GM19438 (cell line): ENCODE data around the gene SLC7A6OS.

Source experiments
- ATAC-seq: cut with Tn5 transposase; IDR thresholded peaks from one replicate; pipeline ENCODE4 v1.9.1; 2021; ENCODE audit warnings: low read depth; ENCODE audit not compliant: unreplicated experiment

The SLC7A6OS gene

DNA sequence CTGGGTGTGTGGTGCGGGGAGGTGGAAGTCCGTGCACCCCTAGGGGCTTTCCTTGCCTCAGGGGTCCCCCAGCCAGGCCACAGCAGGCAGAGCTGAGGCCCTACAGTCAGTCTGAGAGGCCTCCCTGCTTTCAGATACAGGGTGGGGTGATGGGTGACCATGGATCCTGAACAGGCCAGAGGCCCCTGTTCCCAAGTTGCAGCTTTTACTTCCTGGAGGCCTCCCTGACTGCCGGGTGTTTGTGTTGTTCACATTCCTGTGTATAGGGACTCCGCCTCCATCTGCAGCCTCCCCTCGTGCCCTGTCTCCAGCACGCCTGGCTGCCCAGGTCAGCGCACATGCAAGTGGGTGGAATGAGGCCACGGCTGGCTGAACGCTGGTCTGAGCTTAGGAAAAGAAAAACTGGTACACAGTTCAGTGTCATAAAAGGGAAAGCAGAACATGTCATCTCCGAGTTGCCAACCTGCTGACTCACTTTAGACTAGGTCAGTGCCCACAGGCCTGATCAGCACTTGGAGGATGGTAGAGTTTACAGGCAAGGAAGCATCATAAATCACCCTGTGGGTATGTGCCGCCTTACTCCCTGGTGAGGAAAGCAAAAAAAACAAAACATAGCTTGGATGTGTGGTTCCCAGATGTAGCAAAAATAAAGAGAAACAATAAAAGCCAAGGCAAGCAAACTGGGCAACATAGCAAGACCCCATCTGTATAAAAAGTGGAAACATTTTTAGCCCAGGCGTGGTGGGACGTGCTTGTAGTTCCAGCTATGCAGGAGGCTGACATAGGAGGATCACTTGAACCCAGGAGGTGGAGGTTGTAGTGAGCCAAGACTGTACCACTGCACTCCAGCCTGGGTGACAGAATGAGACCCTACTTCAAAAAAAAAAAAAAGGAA, 52.6 kb downstream of the SLC7A6OS start:
- ATAC-seq, result peak; percentile 27

- peak; percentile 73 for ATAC-seq
Observed at GRCh38 chr16:68257251-68257905, 53.4 kb downstream of the SLC7A6OS start.

DNA sequence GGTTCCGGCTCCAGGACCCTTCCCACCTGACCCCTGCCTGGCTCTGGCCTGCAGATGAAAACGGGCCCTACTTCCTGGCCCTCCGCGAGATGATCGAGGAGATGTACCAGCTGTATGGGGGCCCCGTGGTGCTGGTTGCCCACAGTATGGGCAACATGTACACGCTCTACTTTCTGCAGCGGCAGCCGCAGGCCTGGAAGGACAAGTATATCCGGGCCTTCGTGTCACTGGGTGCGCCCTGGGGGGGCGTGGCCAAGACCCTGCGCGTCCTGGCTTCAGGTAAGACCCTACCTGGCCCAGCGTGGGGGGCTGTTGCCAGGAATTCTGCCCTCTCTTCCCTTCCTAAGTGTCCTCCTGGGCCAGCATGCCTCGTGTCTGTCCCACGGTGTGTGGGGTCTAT, 55.0 kb downstream of the SLC7A6OS start:
- ATAC-seq, result no peak

DNA sequence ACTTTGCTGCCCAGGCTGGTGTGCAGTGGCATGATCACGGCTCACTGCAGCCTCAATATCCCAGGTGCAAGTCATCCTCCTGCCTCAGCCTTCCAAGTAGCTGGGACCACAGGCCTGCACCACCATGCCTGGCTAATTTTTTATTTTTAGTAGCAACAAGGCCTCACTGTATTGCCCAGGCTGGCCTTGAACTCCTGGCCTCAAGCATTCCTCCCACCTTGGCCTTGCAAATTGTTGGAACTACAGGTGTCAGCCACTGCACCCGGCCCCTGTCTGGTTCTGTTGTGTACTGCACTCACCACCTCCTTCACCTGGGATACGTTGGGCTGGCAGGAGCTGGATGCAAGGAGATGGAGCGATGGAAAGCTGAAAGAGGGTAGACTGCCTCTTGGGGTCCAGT, 57.0 kb downstream of the SLC7A6OS start:
- no peak for ATAC-seq

GRCh38 chr16:68252383-68252782, 58.4 kb downstream of the SLC7A6OS start:
- no peak for ATAC-seq

DNA sequence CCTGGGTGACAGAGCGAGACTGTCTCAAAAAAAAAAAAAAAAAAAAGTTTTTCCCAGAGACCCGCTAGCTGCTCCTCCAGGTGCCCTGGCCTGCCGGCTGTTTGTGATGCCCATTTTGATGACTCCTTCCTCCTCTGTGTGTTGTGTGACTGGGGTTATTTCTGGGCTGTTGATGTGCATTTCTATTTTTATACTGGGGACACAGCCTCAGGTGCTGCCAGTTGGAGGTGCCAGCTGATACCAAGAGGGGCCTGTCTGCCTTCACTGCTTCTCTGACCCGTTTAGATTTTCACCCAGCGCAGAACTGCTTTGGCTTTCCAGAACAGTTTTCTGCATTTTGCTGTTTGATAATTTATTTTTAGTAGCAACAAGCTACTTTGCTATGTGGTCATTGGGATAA, 58.9 kb downstream of the SLC7A6OS start:
- no peak for ATAC-seq

DNA sequence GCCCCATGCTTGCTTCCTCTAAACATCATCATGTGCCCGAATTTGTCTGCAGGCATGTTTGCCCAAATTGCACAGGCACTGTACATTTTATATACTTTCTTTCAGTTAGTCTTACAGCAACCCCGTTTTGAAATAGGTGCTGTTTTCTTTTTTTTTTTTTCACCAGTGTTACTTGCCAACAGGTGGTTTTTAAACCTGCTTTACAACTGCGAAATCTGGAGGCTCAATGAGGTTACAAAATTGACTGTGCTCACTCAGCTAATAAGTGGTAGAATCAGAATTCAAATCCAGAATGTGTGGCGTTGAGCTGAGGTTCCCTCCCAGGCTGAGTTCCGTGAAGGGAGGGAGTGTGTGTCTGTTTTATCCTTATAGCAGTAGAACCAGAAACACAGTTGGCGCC, 59.8 kb downstream of the SLC7A6OS start:
- no peak for ATAC-seq

- no peak for ATAC-seq
Observed at GRCh38 chr16:68249371-68249770, 61.4 kb downstream of the SLC7A6OS start.
